Suprapubic skin (tissue), 3 donors: ENCODE measurements around the gene GMPR.

ENCODE experiments used
- CTCF ChIP-seq, 2 donors: fragments of 200-600 bp in 1 of 2; fragments of 450-650 bp in 1 of 2; sonication (generic) in 1 of 2; IDR thresholded peaks; one replicate each; pipeline ENCODE4 v1.5.1; 2016 to 2019; ENCODE audit warnings: antibody characterized with exemption in 2 of 2, mild to moderate bottlenecking in 1 of 2, moderate library complexity in 1 of 2
- POLR2A ChIP-seq, 2 donors: fragments of 450-650 bp; IDR thresholded peaks; one replicate each; pipeline ENCODE4 v1.6.1; 2017; ENCODE audit warnings: antibody characterized with exemption in 2 of 2, mild to moderate bottlenecking in 2 of 2, moderate library complexity in 2 of 2

- TF ChIP-seq CTCF (IDR thresholded peaks at IDR 0.05) (no peak), POLR2A (IDR thresholded peaks at IDR 0.05) (no peak)
Observed at GRCh38 chr6:16227605-16228004, 10.8 kb upstream of the GMPR start.
